Neural cell (in vitro differentiated cells): ENCODE measurements around the gene UPF3A.

ENCODE experiments used
- CTCF ChIP-seq: fragments of 450-650 bp; IDR thresholded peaks from 2 replicates; pipeline ENCODE4 v1.5.1; 2014; ENCODE audit warnings: antibody characterized with exemption, mild to moderate bottlenecking, moderate library complexity; ENCODE audit not compliant: poor library complexity, severe bottlenecking
- EP300 ChIP-seq: fragments of 450-650 bp; conservative IDR thresholded peaks from 2 replicates; pipeline ENCODE4 v1.6.1; 2014; ENCODE audit warnings: antibody characterized with exemption, mild to moderate bottlenecking, moderate library complexity; ENCODE audit not compliant: poor library complexity, severe bottlenecking
- POLR2AphosphoS5 ChIP-seq: IDR thresholded peaks from 2 replicates; pipeline ENCODE4 v1.6.1; 2012
- RAD21 ChIP-seq: fragments of 450-650 bp; conservative IDR thresholded peaks from 2 replicates; pipeline ENCODE4 v1.6.1; 2014; ENCODE audit warnings: antibody characterized with exemption, mild to moderate bottlenecking, moderate library complexity
- REST ChIP-seq: IDR thresholded peaks from 2 replicates; pipeline ENCODE4 v1.6.1; 2012; ENCODE audit warnings: borderline replicate concordance
- SMC3 ChIP-seq: fragments of 450-650 bp; conservative IDR thresholded peaks from 2 replicates; pipeline ENCODE4 v1.6.1; 2014; ENCODE audit warnings: antibody characterized with exemption, mild to moderate bottlenecking, moderate library complexity; ENCODE audit not compliant: poor library complexity
- TAF1 ChIP-seq: IDR thresholded peaks from 2 replicates; pipeline ENCODE4 v1.6.1; 2012; ENCODE audit warnings: low read depth

- TF ChIP-seq TAF1 (no peak), SMC3 (no peak), EP300 (no peak), RAD21 (no peak), CTCF (no peak), POLR2AphosphoS5 (no peak), REST (no peak)
These were observed 33.4 kb upstream of the UPF3A start for GRCh38 chr13:114248011-114248410.
